Measurements from ENCODE around the gene MFRP. TPM values are rescaled to one million over a fixed set of nuclear protein-coding genes. Genes with fewer than 3 reads are reported as not detected.

Gene MFRP
- total RNA-seq, 1 experiment from 2014 or later = not detected

DNA sequence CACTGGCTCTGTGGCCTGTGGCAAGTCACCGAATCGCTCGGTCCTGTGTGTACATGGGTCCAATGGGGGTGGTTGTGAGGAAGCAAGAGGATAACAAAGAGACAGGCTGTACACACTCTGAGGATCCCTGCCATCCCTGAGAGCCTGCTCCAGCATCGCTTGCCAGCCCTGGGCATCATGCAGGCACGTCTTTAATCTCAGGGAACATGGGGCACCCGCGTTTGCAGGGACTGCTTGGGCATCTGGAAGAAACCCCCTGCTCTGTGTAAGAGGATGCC lies 4.5 kb downstream of the MFRP start:
- no peak for ATAC-seq
- H3K4me3 Mint-ChIP-seq = no peak overlapping the region

More for the DNA sequence above, 4.5 kb downstream of the MFRP start:
- no peak overlapping the region for H3K27ac Mint-ChIP-seq
- peaks cover 71% of the 10 kb centered on the region for H3K27me3 Mint-ChIP-seq (ENCODE audit: low read depth)
- POLR2A ChIA-PET = interaction anchor here (1.3 kb wide), 1 partner anchor 34 kb away, joined by 3 read pairs; no protein-coding TSS in a partner anchor
- DNase-seq (ENCODE audit: low spot score) = no peak
- H3K36me3 Mint-ChIP-seq = no peaks in the 10 kb centered on the region; the same call in 1 of the 2 replicates
- TF ChIP-seq SMAD3 (CRISPR knock-in tag; IDR thresholded peaks at IDR 0.05; ENCODE audit: borderline replicate concordance) (no peak), ZNF121 (CRISPR knock-in tag; IDR thresholded peaks at IDR 0.05) (no peak), FOXP1 (CRISPR knock-in tag; IDR thresholded peaks at IDR 0.05; ENCODE audit: borderline replicate concordance) (no peak), CTCF (IDR thresholded peaks at IDR 0.05) (no peak), MYBL2 (CRISPR knock-in tag; IDR thresholded peaks at IDR 0.05) (no peak), SP1 (CRISPR knock-in tag; conservative IDR thresholded peaks at IDR 0.05) (no peak), PRDM15 (CRISPR knock-in tag; IDR thresholded peaks at IDR 0.05) (no peak), FOXK1 (CRISPR knock-in tag; IDR thresholded peaks at IDR 0.05) (no peak), NFYB (CRISPR knock-in tag; conservative IDR thresholded peaks at IDR 0.05; ENCODE audit: low read depth) (no peak), E2F4 (CRISPR knock-in tag; IDR thresholded peaks at IDR 0.05; ENCODE audit: borderline replicate concordance, low read depth) (no peak)
- TF ChIP-seq, protein P1, sequence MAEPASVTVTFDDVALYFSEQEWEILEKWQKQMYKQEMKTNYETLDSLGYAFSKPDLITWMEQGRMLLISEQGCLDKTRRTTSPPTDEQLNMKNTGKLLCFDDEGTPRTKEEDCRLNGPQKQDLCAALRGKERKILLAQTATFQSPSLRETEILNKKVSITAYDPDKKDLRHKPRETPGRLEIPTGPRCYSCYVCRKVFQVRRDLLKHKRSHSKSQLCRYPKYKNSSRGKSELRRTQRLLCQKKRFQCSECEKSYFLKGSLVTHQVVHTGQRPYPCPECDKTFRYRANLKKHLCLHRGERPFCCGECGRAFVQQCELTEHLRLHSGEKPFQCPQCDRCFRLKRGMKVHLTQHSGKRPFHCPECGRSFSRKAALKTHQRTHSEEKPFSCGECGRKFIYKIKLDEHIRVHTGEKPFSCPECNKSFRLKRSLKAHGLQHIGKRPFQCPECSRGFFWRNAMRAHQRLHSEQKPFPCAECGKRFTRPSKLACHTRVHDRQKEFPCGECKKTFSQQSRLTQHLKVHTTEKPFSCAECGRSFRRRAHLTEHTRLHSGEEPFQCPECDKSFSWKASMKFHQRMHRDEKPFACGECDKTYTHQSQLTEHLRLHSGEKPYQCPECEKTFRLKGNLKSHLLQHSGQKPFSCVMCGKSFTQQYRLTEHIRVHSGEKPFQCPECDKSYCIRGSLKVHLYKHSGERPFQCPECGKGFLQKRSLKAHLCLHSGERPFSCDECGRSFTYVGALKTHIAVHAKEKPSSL (CRISPR knock-in tag; conservative IDR thresholded peaks at IDR 0.05) = no peak
- TF ChIP-seq, protein P2, sequence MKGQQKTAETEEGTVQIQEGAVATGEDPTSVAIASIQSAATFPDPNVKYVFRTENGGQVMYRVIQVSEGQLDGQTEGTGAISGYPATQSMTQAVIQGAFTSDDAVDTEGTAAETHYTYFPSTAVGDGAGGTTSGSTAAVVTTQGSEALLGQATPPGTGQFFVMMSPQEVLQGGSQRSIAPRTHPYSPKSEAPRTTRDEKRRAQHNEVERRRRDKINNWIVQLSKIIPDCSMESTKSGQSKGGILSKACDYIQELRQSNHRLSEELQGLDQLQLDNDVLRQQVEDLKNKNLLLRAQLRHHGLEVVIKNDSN (CRISPR knock-in tag; IDR thresholded peaks at IDR 0.05) = no peak
- no peaks in the 10 kb centered on the region for H3K9me3 Mint-ChIP-seq
- CTCF ChIA-PET = interaction anchor here (1.3 to 10.4 kb wide), 7 partner anchors 15 to 133 kb away, joined by 3 to 387 read pairs (median 88); partner anchors contain the start of genes MCAM, THY1 and USP2
- H3K4me1 Mint-ChIP-seq = peaks cover 37% of the 10 kb centered on the region
